A673 (cell line): Measurements from ENCODE around the gene ACE.

Source experiments
- CTCF ChIP-seq: fragments of 300-800, 200-600 bp; sonication (generic); conservative IDR thresholded peaks from 2 replicates; pipeline ENCODE4 v1.5.1; 2017; ENCODE audit warnings: low read depth, mild to moderate bottlenecking, antibody characterized with exemption, low read length, moderate library complexity, mixed read lengths
- EZH2 ChIP-seq: fragments of 200-600 bp; sonication (generic); IDR thresholded peaks from 2 replicates; pipeline ENCODE4 v1.6.1; 2017; ENCODE audit warnings: borderline replicate concordance, low read depth, mild to moderate bottlenecking, mixed read lengths, antibody characterized with exemption, low read length; ENCODE audit not compliant: poor library complexity, severe bottlenecking

GRCh38 chr17:63488851-63489250 is 12.0 kb downstream of the ACE start:
- no peak for TF ChIP-seq CTCF
- TF ChIP-seq EZH2: no peak
